Measurements from ENCODE around the gene AMBRA1. TPM values are rescaled to one million over a fixed set of nuclear protein-coding genes. Genes with fewer than 3 reads are reported as not detected.

Gene AMBRA1
- polyA plus RNA-seq, 1 of the 3 experiments (the other 2 are of a cell fraction) = 10.4 TPM

DNA sequence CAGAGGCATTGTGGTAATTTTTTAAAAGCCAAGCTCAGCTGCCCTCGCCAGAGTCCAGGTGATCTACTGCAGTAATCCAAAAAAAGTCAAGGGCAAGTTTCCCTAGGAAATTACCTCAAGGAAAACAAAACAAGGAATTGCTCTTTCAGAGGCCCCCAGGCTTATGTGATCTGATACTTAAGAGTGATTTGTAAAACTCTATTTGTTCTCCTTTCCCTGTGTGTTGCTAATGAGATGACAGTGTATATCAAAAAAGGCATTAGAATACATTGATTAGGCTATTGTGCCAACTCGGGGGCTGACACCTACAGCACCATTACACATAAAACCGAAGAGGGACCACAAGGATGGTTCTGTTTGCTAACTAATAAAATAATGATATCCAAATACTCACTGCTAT lies 157.7 kb downstream of the AMBRA1 start:
- CTCF ChIA-PET = interaction anchor here (1.0 to 5.1 kb wide), 4 partner anchors 14 to 53 kb away, joined by 3 to 25 read pairs (median 4); no protein-coding TSS in a partner anchor
- Histone ChIP-seq H3K27ac (ENCODE audit: low read depth in 2 of 2, low read length in 1 of 2) (no peak overlapping the region), H3K9ac (no peak overlapping the region), H3K27me3 (ENCODE audit: insufficient read depth) (no peaks in the 10 kb centered on the region), H3K4me3 (ENCODE audit: low read depth in 2 of 2, low read length in 1 of 2) (no peak overlapping the region), H2AFZ (ENCODE audit: low read depth) (no peak overlapping the region), H3K4me2 (no peak overlapping the region), H3K79me2 (ENCODE audit: insufficient read depth) (no peaks in the 10 kb centered on the region), H3K4me1 (ENCODE audit: control insufficient read depth in 1 of 2, insufficient read depth in 2 of 2, low read depth in 1 of 2, low read length in 1 of 2) (peaks cover 0 to 20% of the 10 kb centered on the region in 2 experiments; a peak in 1 of 4 replicates), H3K9me2 (no peaks in the 10 kb centered on the region), H3K36me3 (replicated peaks in 1 of 2; ENCODE audit: control insufficient read depth in 1 of 2, insufficient read depth in 2 of 2, low read length in 1 of 2) (peaks cover 32 to 34% of the 10 kb centered on the region in 2 experiments), H3F3A (replicated peaks; ENCODE audit: insufficient read depth) (no peaks in the 10 kb centered on the region), H4K20me1 (ENCODE audit: insufficient read depth) (no peaks in the 10 kb centered on the region), H3K9me3 (no peaks in the 10 kb centered on the region)
- TF ChIP-seq, protein P1, sequence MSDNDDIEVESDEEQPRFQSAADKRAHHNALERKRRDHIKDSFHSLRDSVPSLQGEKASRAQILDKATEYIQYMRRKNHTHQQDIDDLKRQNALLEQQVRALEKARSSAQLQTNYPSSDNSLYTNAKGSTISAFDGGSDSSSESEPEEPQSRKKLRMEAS (IDR thresholded peaks at IDR 0.05; ENCODE audit: low read depth) = no peak
- TF ChIP-seq, protein P2, sequence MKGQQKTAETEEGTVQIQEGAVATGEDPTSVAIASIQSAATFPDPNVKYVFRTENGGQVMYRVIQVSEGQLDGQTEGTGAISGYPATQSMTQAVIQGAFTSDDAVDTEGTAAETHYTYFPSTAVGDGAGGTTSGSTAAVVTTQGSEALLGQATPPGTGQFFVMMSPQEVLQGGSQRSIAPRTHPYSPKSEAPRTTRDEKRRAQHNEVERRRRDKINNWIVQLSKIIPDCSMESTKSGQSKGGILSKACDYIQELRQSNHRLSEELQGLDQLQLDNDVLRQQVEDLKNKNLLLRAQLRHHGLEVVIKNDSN (IDR thresholded peaks at IDR 0.05; ENCODE audit: borderline replicate concordance, low read depth) = no peak
- TF ChIP-seq SMC3 (IDR thresholded peaks at IDR 0.05; ENCODE audit: low read depth, low read length) (no peak), EP300 (IDR thresholded peaks at IDR 0.05; ENCODE audit: borderline replicate concordance in 1 of 2, low read depth in 1 of 2, low read length in 1 of 2) (no peak)
- 90% methylated on average over 3 of the region's 3 CpGs for WGBS (ENCODE audit: low lambda C conversion rate)
- DNase-seq = no peak
- POLR2A ChIA-PET = no interaction called here

DNA sequence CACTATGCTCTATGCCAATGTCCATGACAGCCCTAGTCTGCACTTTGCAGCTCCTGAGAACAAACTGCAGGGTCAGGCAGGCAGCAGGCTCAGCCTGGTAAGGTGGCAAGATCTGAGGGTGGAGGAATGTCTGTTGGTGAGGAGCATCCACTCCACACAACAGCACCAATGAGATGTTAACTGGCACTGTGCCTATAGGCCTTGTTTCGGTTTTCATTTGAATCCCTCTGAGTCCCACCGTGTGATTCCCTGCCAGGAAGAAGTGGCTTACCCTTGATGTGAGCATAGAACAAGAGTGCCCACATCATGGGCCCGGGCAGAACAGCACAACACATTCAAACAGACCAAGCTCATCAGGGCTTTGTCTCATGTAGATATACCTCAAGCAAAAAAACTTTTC lies 158.1 kb downstream of the AMBRA1 start:
- Histone ChIP-seq H4K20me1 (ENCODE audit: insufficient read depth) (no peaks in the 10 kb centered on the region), H3K79me2 (ENCODE audit: insufficient read depth) (no peaks in the 10 kb centered on the region), H3F3A (replicated peaks; ENCODE audit: insufficient read depth) (no peaks in the 10 kb centered on the region), H2AFZ (ENCODE audit: low read depth) (no peak overlapping the region), H3K9me2 (no peaks in the 10 kb centered on the region), H3K27me3 (ENCODE audit: insufficient read depth) (no peaks in the 10 kb centered on the region), H3K9me3 (no peaks in the 10 kb centered on the region), H3K36me3 (replicated peaks in 1 of 2; ENCODE audit: control insufficient read depth in 1 of 2, insufficient read depth in 2 of 2, low read length in 1 of 2) (peaks cover 37% of the 10 kb centered on the region in 2 experiments), H3K4me1 (ENCODE audit: control insufficient read depth in 1 of 2, insufficient read depth in 2 of 2, low read depth in 1 of 2, low read length in 1 of 2) (peaks cover 0 to 20% of the 10 kb centered on the region in 2 experiments; a peak in 1 of 4 replicates), H3K9ac (no peak overlapping the region), H3K4me3 (ENCODE audit: low read depth in 2 of 2, low read length in 1 of 2) (no peak overlapping the region), H3K4me2 (no peak overlapping the region), H3K27ac (ENCODE audit: low read depth in 2 of 2, low read length in 1 of 2) (no peak overlapping the region)
- ChIA-PET CTCF (interaction anchor here (0.7 to 5.1 kb wide), 3 partner anchors 25 to 47 kb away, joined by 3 to 25 read pairs (median 3); no protein-coding TSS in a partner anchor), POLR2A (no interaction called here)
- DNase-seq = no peak
- no peak for TF ChIP-seq YY1 (IDR thresholded peaks at IDR 0.05; ENCODE audit: low read depth)
- TF ChIP-seq EZH2phosphoT487 (IDR thresholded peaks at IDR 0.05; ENCODE audit: borderline replicate concordance, low read depth) = no peak
- WGBS (ENCODE audit: low lambda C conversion rate) = 93% methylated on average over 2 of the region's 3 CpGs

DNA sequence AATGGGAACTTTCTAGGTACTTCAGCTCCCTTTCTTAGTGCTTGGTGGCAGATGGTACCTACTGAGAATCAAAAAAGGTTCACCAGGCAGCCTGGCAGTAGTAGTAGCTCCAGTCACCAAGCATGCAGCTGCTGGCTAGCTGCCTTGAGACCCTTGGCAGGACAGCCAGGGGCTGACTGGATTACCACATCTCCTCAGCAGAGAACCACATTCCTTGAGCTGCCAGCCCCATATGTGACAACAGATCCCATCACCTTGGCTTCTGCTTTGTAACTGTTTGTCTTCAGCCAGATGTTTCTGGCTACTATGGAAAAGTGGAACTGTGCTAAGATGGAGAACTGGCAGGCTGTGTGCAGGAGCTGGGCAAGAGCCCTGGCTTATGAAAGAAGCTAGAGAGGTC lies 162.6 kb downstream of the AMBRA1 start:
- POLR2A ChIA-PET = no interaction called here
- Histone ChIP-seq H3K36me3 (replicated peaks in 1 of 2; ENCODE audit: control insufficient read depth in 1 of 2, insufficient read depth in 2 of 2, low read length in 1 of 2) (peaks cover 37 to 43% of the 10 kb centered on the region in 2 experiments), H3K79me2 (ENCODE audit: insufficient read depth) (no peaks in the 10 kb centered on the region), H3K9me3 (no peaks in the 10 kb centered on the region), H3K4me2 (no peak overlapping the region), H4K20me1 (ENCODE audit: insufficient read depth) (no peaks in the 10 kb centered on the region), H3K9me2 (no peaks in the 10 kb centered on the region), H3K27me3 (ENCODE audit: insufficient read depth) (no peaks in the 10 kb centered on the region), H3K4me1 (ENCODE audit: control insufficient read depth in 1 of 2, insufficient read depth in 2 of 2, low read depth in 1 of 2, low read length in 1 of 2) (peaks cover 11 to 13% of the 10 kb centered on the region in 2 experiments; a peak in 2 of 4 replicates), H3K4me3 (ENCODE audit: low read depth in 2 of 2, low read length in 1 of 2) (no peak overlapping the region), H2AFZ (ENCODE audit: low read depth) (no peak overlapping the region), H3F3A (replicated peaks; ENCODE audit: insufficient read depth) (no peaks in the 10 kb centered on the region), H3K27ac (ENCODE audit: low read depth in 2 of 2, low read length in 1 of 2) (no peak overlapping the region), H3K9ac (no peak overlapping the region)
- CTCF ChIA-PET = interaction anchor here (1.3 to 2.4 kb wide), 4 partner anchors 22 to 98 kb away, joined by 3 to 15 read pairs (median 5); partner anchors contain the start of gene CHRM4
- TF ChIP-seq RFX5 (IDR thresholded peaks at IDR 0.05; ENCODE audit: low read length) = no peak
- no peak for TF ChIP-seq POLR2AphosphoS5 (IDR thresholded peaks at IDR 0.05; ENCODE audit: low read depth, low read length)
- no peak for DNase-seq
